PC-9 (cell line): ENCODE data around the gene OAS1.

ENCODE experiments used
- EZH2 ChIP-seq: fragments of 200-600 bp; sonication (generic); IDR thresholded peaks from 2 replicates; pipeline ENCODE4 v1.8.0; 2017; ENCODE audit warnings: antibody characterized with exemption, low read depth
- TF ChIP-seq, protein P1 (sequence below): fragments of 200-600 bp; sonication (generic); conservative IDR thresholded peaks from 2 replicates; pipeline ENCODE4 v1.6.1; 2017; ENCODE audit warnings: mixed run types, antibody characterized with exemption, mild to moderate bottlenecking, moderate library complexity

DNA sequence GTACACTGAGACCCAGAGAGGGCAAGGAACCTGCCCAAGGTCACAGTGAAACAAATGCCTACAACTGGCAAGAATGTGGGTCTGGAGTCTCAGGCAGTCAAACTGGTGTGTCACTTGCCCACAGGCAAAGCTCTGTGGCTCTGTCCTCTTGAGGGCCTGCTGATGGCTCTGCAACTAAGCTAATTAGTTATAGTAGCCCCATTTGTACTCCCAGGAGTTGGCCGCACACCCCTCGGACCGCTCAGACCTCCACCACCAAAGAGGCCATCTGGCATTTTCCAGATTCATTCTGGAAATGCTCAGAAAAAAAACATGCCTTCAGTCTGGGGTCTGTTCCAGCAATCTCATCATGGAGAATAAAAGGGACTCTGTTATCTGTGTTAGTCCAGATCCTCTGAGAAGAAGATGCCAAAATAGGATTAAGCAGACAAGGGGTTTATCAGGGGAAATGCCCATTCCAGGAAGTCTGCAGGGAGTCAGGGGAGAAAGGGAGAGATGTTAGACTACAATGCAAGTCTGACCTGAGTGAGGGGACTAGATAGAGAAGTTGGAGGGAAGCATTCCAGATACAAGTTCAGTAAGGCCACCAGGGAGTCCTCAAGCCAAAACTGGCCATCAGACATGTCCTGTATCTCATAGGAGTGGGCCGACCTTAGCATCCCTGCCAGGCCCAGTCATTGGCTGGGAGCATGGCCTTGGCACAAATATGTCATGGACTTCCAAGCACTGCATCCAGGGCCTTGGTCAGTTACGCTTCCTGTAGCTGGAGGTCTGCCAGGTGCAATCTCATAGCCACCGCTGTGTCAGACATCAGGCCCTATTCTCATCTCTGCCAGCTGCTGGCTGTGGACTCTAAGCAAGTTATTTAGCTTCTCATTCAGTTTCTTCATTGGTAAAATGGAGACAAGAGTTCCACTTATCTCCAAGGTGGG is 15.4 kb upstream of the OAS1 start:
- TF ChIP-seq, protein P1, sequence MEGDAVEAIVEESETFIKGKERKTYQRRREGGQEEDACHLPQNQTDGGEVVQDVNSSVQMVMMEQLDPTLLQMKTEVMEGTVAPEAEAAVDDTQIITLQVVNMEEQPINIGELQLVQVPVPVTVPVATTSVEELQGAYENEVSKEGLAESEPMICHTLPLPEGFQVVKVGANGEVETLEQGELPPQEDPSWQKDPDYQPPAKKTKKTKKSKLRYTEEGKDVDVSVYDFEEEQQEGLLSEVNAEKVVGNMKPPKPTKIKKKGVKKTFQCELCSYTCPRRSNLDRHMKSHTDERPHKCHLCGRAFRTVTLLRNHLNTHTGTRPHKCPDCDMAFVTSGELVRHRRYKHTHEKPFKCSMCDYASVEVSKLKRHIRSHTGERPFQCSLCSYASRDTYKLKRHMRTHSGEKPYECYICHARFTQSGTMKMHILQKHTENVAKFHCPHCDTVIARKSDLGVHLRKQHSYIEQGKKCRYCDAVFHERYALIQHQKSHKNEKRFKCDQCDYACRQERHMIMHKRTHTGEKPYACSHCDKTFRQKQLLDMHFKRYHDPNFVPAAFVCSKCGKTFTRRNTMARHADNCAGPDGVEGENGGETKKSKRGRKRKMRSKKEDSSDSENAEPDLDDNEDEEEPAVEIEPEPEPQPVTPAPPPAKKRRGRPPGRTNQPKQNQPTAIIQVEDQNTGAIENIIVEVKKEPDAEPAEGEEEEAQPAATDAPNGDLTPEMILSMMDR = no peak
- TF ChIP-seq EZH2 = no peak
